Hair follicle dermal papilla cell (primary cell): Measurements from ENCODE around the gene SYCE1. TPM values are rescaled to one million over a fixed set of nuclear protein-coding genes. Genes with fewer than 3 reads are reported as not detected.

ENCODE experiments used
- total RNA-seq: library from RNA; depleted of rRNA; stranded (reverse); fragments of >200 nt; gene quantifications from 2 replicates; pipeline ENCODE4 v1.2.3, GENCODE V29; 2012

SYCE1 gene
- 0.12 TPM in 1 of 2 replicates, not detected in the other for total RNA-seq

DNA sequence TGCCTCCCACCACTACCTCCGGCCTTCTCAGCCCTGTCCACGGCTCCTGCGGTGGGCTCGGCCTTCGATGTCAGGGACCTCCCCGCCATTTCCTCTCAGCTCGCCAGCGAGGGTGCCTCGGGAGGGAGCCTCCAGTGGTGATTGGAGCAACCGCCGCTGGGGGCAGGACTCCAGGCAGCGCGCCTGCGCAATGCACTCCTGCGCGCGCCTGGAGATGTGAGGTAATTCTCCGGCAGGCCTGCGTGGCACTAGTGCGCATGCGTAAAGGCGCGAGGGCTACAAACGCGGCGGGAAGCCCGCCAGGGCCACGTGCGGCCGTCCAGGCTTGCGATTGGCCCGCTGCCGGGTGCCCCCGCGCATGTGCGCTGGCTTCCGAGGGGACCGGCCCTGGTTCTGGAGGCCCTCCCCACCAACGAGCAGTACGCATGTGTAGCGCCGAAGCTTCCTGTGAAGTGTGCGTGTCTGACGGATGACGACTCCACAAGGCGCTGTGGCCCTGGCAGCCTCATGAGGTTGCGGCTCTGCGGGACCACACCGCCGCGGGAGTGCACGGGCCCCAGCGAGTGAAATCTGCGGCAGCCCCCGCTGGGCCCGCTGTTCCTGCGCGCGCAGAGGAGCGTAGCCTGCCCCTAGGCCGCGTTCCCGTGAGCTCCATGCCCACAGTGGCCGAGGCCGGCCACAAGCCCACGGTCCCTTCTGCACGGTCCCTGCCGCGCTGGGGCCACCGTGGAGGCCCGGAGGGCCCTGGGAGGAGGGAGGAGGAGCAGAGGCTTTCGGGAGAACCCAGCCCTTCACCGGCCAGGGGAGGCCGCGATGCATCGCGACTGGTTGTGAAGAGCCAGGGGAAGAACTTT lies at the start of gene SYCE1:
Gene SYCE1, minus strand, starts transcription at position 143 of the 854 bp plus-strand sequence. Its CDS starts 54 bp downstream, at position 89.

DNA sequence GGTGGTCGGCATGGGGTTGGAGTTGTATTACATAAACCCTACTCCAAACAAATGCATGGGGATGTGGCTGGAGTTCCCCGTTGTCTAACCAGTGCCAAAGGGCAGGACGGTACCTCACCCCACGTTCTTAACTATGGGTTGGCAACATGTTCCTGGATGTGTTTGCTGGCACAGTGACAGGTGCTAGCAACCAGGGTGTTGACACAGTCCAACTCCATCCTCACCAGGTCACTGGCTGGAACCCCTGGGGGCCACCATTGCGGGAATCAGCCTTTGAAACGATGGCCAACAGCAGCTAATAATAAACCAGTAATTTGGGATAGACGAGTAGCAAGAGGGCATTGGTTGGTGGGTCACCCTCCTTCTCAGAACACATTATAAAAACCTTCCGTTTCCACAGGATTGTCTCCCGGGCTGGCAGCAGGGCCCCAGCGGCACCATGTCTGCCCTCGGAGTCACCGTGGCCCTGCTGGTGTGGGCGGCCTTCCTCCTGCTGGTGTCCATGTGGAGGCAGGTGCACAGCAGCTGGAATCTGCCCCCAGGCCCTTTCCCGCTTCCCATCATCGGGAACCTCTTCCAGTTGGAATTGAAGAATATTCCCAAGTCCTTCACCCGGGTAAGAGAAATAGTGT lies 38.3 kb downstream of the SYCE1 start, which contains the start of gene CYP2E1:
Gene CYP2E1, plus strand, starts transcription at position 407 of the 632 bp plus-strand sequence. Its CDS starts 33 bp downstream, at position 440.

Other genes with a start within 250 kb of the SYCE1 start
- gene CALY, start 228.7 kb downstream of the SYCE1 start, total RNA-seq: not detected in 2 replicates
- not detected in 2 replicates for gene PRAP1, start 218.2 kb downstream of the SYCE1 start, total RNA-seq
- 21.1 and 28.4 TPM in 2 replicates for gene FUOM, start 207.6 kb downstream of the SYCE1 start, total RNA-seq
- gene ECHS1, start 192.2 kb downstream of the SYCE1 start, total RNA-seq: 40.7 and 47.6 TPM in 2 replicates
- 8.3 and 10.1 TPM in 2 replicates for gene PAOX, start 186.3 kb downstream of the SYCE1 start, total RNA-seq
- 25.1 and 26.8 TPM in 2 replicates for gene MTG1, start 171.4 kb downstream of the SYCE1 start, total RNA-seq
- gene SPRN, start 141.0 kb downstream of the SYCE1 start, total RNA-seq: 0.16 and 0.49 TPM in 2 replicates
- gene SCART1, start 111.6 kb downstream of the SYCE1 start, total RNA-seq: 4.3 and 5.2 TPM in 2 replicates
- 1.3 and 1.5 TPM in 2 replicates for gene CYP2E1, start 38.2 kb downstream of the SYCE1 start, total RNA-seq
- not detected in 2 replicates for gene FRG2B, start 61.2 kb upstream of the SYCE1 start, total RNA-seq